Body of pancreas (tissue), 4 donors: ENCODE measurements around the gene IGSF23. TPM values are rescaled to one million over a fixed set of nuclear protein-coding genes. Genes with fewer than 3 reads are reported as not detected.

Source experiments
- ATAC-seq: fragments of 150-250 bp; one replicate; pipeline ENCODE4 v1.9.1; 2016
- DNase-seq, 4 donors: peaks; one replicate each; pipeline ENCODE4 v3.0.0-alpha.2; 2019
- H3K27ac ChIP-seq, 4 donors: fragments of 200-600 bp; sonication (generic); 1 replicate in 3 of 4; 2 replicates in 1 of 4; pipeline versions ENCODE4 v1.5.1 to v1.6.1; 2016 to 2019; ENCODE audit warnings: mild to moderate bottlenecking in 1 of 4, mixed read lengths in 1 of 4, moderate library complexity in 1 of 4
- H3K27me3 ChIP-seq, 2 donors: fragments of 200-600 bp; sonication (generic); one replicate each; pipeline ENCODE4 v1.6.0; 2016; ENCODE audit warnings: mild to moderate bottlenecking in 1 of 2
- H3K36me3 ChIP-seq, 2 donors: fragments of 200-600 bp; sonication (generic); replicated peaks in 1 of 2; 2 replicates each; pipeline ENCODE4 v1.5.1; 2016; ENCODE audit warnings: low read depth in 2 of 2; ENCODE audit not compliant: insufficient read depth in 1 of 2
- H3K4me1 ChIP-seq: fragments of 200-600 bp; sonication (generic); one replicate; pipeline ENCODE4 v1.6.0; 2016
- H3K4me3 ChIP-seq, 2 donors: fragments of 200-600 bp; sonication (generic); 1 replicate in 1 of 2; 2 replicates in 1 of 2; pipeline ENCODE4 v1.5.1; 2016 to 2019
- H3K9me3 ChIP-seq, 3 donors: fragments of 200-600 bp; sonication (generic); 1 replicate in 2 of 3; 2 replicates in 1 of 3; pipeline ENCODE4 v1.5.1; 2016
- CTCF ChIP-seq, 7 experiments: fragments of 450-650 bp in 4 of 7; fragments of 200-600 bp in 3 of 7; sonication (generic) in 3 of 7; IDR thresholded peaks; one replicate each; pipeline ENCODE4 v1.5.1; 2016 to 2019; ENCODE audit warnings: antibody characterized with exemption in 7 of 7
- POLR2A ChIP-seq, 3 donors: fragments of 450-650 bp; IDR thresholded peaks; one replicate each; pipeline ENCODE4 v1.6.1; 2016; ENCODE audit warnings: antibody characterized with exemption in 3 of 3, mild to moderate bottlenecking in 2 of 3
- WGBS, 2 donors: methylation state at CpG; one replicate each; pipeline ENCODE4 v1.1.5; 2017; 5-methylcytosine and 5-hydroxymethylcytosine counted together
- intact Hi-C: fragments of 100-400 bp; cut with DNase I; formaldehyde crosslinking; loops from one replicate; pipeline ENCODE4 v1.15.1; 2023
- total RNA-seq, 2 donors: library from RNA; depleted of rRNA; stranded (reverse); fragments of >200 nt; gene quantifications; one replicate each; pipeline ENCODE4 v1.1.0, GENCODE V29; 2016

The IGSF23 gene
- total RNA-seq, 2 donors from 2014 or later = 3.1 TPM; not detected in 1

GRCh38 chr19:44662691-44663385, 49.5 kb downstream of the IGSF23 start:
- TF ChIP-seq CTCF (IDR thresholded peaks at IDR 0.05) = no peak
- peaks cover 5 to 23% of the 10 kb centered on the region in 2 donors for H3K36me3 ChIP-seq
- H3K4me3 ChIP-seq = no peak overlapping the region
- no peaks in the 10 kb centered on the region for H3K4me1 ChIP-seq
- no peak overlapping the region for H3K27ac ChIP-seq
- H3K27me3 ChIP-seq = no peaks in the 10 kb centered on the region
- intact Hi-C loops = no loop called here
- DNase-seq = peak in 1 of 4 donors; percentile 27
- ATAC-seq = no peak
- H3K9me3 ChIP-seq = no peaks in the 10 kb centered on the region
- WGBS, 2 donors = 79 to 92% methylated on average over 4 to 7 of the region's 7 CpGs

- intact Hi-C loops = no loop called here
- Histone ChIP-seq H3K27ac (no peak overlapping the region), H3K27me3 (no peaks in the 10 kb centered on the region), H3K4me1 (no peaks in the 10 kb centered on the region), H3K9me3 (no peaks in the 10 kb centered on the region), H3K36me3 (peaks cover 5 to 18% of the 10 kb centered on the region in 2 donors), H3K4me3 (no peak overlapping the region)
- TF ChIP-seq POLR2A (IDR thresholded peaks at IDR 0.05) (no peak), CTCF (IDR thresholded peaks at IDR 0.05) (no peak)
- DNase-seq = no peak
- WGBS, 2 donors = 94 to 99% methylated on average over 5 of the region's 5 CpGs
- ATAC-seq = no peak
These were observed 50.6 kb downstream of the IGSF23 start for GRCh38 chr19:44663996-44664395.

- no peak for ATAC-seq
- no peaks in the 10 kb centered on the region for H3K4me1 ChIP-seq
- H3K4me3 ChIP-seq = no peak overlapping the region
- no peaks in the 10 kb centered on the region for H3K27me3 ChIP-seq
- H3K27ac ChIP-seq = no peak overlapping the region
- H3K9me3 ChIP-seq = no peaks in the 10 kb centered on the region
- intact Hi-C loops = no loop called here
- TF ChIP-seq POLR2A (IDR thresholded peaks at IDR 0.05) (no peak), CTCF (IDR thresholded peaks at IDR 0.05) (no peak)
- WGBS, 2 donors = 91 to 96% methylated on average over 10 of the region's 10 CpGs
- no peak for DNase-seq
- H3K36me3 ChIP-seq = peaks cover under 1 to 16% of the 10 kb centered on the region in 2 donors
These were observed 51.6 kb downstream of the IGSF23 start for GRCh38 chr19:44664976-44665375.

- intact Hi-C loops = no loop called here
- DNase-seq = no peak
These were observed 53.6 kb downstream of the IGSF23 start for GRCh38 chr19:44666852-44667556.

More at GRCh38 chr19:44666852-44667556, 53.6 kb downstream of the IGSF23 start:
- TF ChIP-seq CTCF (IDR thresholded peaks at IDR 0.05) (no peak), POLR2A (IDR thresholded peaks at IDR 0.05) (no peak)
- 62 to 86% methylated on average over 4 to 7 of the region's 7 CpGs for WGBS, 2 donors
- H3K4me1 ChIP-seq = no peaks in the 10 kb centered on the region
- no peaks in the 10 kb centered on the region for H3K9me3 ChIP-seq
- H3K36me3 ChIP-seq = peaks cover 0 to 5% of the 10 kb centered on the region in 2 donors
- no peak overlapping the region for H3K4me3 ChIP-seq
- no peak for ATAC-seq
- H3K27me3 ChIP-seq = no peaks in the 10 kb centered on the region
- no peak overlapping the region for H3K27ac ChIP-seq
